ENCODE results near the gene KIF1B. TPM values are rescaled to one million over a fixed set of nuclear protein-coding genes. Genes with fewer than 3 reads are reported as not detected.
"Not testable (repeated sequence)": the region's sequence is repeated elsewhere in the genome, so short reads cannot be mapped to it uniquely, and the experiment has no call there.

KIF1B gene
- total RNA-seq, 1 experiment from 2014 or later: 28.1 TPM

- Histone ChIP-seq H3K4me2 (ENCODE audit: low read length) (no peak overlapping the region), H3K27me3 (ENCODE audit: insufficient read depth, low read length) (no peaks in the 10 kb centered on the region), H3K36me3 (ENCODE audit: control insufficient read depth in 1 of 2, insufficient read depth in 2 of 2, low read length in 2 of 2) (peaks cover 0 to 2% of the 10 kb centered on the region in 2 experiments; a peak in 1 of 4 replicates), H3K27ac (ENCODE audit: low read depth, low read length) (no peak overlapping the region), H3K9ac (ENCODE audit: low read length) (no peak overlapping the region), H3K4me3 (replicated peaks in 1 of 2; ENCODE audit: low read depth in 1 of 2, low read length in 2 of 2) (no peak overlapping the region), H3K9me2 (ENCODE audit: insufficient read depth) (no peaks in the 10 kb centered on the region; the same call in 1 of the 2 replicates), H3K4me1 (ENCODE audit: control insufficient read depth in 1 of 2, insufficient read depth in 2 of 2, low read length in 2 of 2) (peaks cover 5 to 11% of the 10 kb centered on the region in 2 experiments), H4K20me1 (ENCODE audit: insufficient read depth) (peaks cover 4% of the 10 kb centered on the region; the same call in 1 of the 2 replicates), H2AFZ (ENCODE audit: low read depth, low read length, poor library complexity, severe bottlenecking) (no peak overlapping the region), H3K79me2 (ENCODE audit: insufficient read depth, low read length) (peaks cover 14% of the 10 kb centered on the region), H3K9me3 (ENCODE audit: control insufficient read depth in 1 of 2, insufficient read depth in 1 of 2, low read depth in 1 of 2, low read length in 2 of 2) (no peaks in the 10 kb centered on the region)
- TF ChIP-seq CTCF (IDR thresholded peaks at IDR 0.05 in 2 of 3, conservative IDR thresholded peaks at IDR 0.05 in 1 of 3; ENCODE audit: borderline replicate concordance in 1 of 3, insufficient read depth in 1 of 3, low read depth in 2 of 3, low read length in 2 of 3) (no peak), CBX3 (IDR thresholded peaks at IDR 0.05; ENCODE audit: low read depth) (no peak), SIN3A (IDR thresholded peaks at IDR 0.05; ENCODE audit: low read depth) (no peak), ZBTB33 (IDR thresholded peaks at IDR 0.05; ENCODE audit: extremely low read depth, insufficient replicate concordance, low read length) (no peak), ELF1 (IDR thresholded peaks at IDR 0.05; ENCODE audit: borderline replicate concordance, low read depth) (no peak), ZNF274 (IDR thresholded peaks at IDR 0.05; ENCODE audit: low read depth, low read length) (no peak), POLR2A (IDR thresholded peaks at IDR 0.05; ENCODE audit: borderline replicate concordance, extremely low read depth, insufficient read depth, insufficient read length) (no peak), RAD21 (IDR thresholded peaks at IDR 0.05; ENCODE audit: low read depth) (no peak), SP1 (IDR thresholded peaks at IDR 0.05; ENCODE audit: low read depth) (no peak), YY1 (IDR thresholded peaks at IDR 0.05; ENCODE audit: extremely low read depth, insufficient replicate concordance, low read depth, low read length) (no peak), EGR1 (IDR thresholded peaks at IDR 0.05; ENCODE audit: low read depth) (no peak), ZFX (IDR thresholded peaks at IDR 0.05) (no peak), SRF (IDR thresholded peaks at IDR 0.05; ENCODE audit: low read depth) (no peak), ATF3 (IDR thresholded peaks at IDR 0.05) (no peak), EZH2phosphoT487 (IDR thresholded peaks at IDR 0.05; ENCODE audit: borderline replicate concordance) (no peak), MAX (IDR thresholded peaks at IDR 0.05) (no peak), JUND (IDR thresholded peaks at IDR 0.05) (no peak), EZH2 (IDR thresholded peaks at IDR 0.05) (no peak)
- no peak for ATAC-seq
- RAD21 ChIA-PET (ENCODE audit: low non-redundant PET in 1 of 2, low total read pairs in 2 of 2, uncharacterized antibody in 2 of 2, unreplicated experiment in 2 of 2): no interaction called here
- CTCF ChIA-PET: no interaction called here
- POLR2A ChIA-PET: no interaction called here
- intact Hi-C loops (cut with micrococcal nuclease): no loop called here
- DNase-seq (ENCODE audit: low read depth, low spot score): no peak
- no TSS peak for BruUV-seq (replicated peaks)
Observed at GRCh38 chr1:10257851-10258250, 47.5 kb downstream of the KIF1B start.

- H3K4me2 ChIP-seq (ENCODE audit: low read length); H3K4me3 ChIP-seq (replicated peaks in 1 of 2; ENCODE audit: low read depth in 1 of 2, low read length in 2 of 2); H3K27me3 ChIP-seq (ENCODE audit: insufficient read depth, low read length); H4K20me1 ChIP-seq (ENCODE audit: insufficient read depth); H3K9me3 ChIP-seq (ENCODE audit: control insufficient read depth in 1 of 2, insufficient read depth in 1 of 2, low read depth in 1 of 2, low read length in 2 of 2); BruUV-seq (replicated peaks); ATAC-seq; H3K79me2 ChIP-seq (ENCODE audit: insufficient read depth, low read length); H3K36me3 ChIP-seq (ENCODE audit: control insufficient read depth in 1 of 2, insufficient read depth in 2 of 2, low read length in 2 of 2); DNase-seq (ENCODE audit: low read depth, low spot score); POLR2A ChIA-PET; H3K9me2 ChIP-seq (ENCODE audit: insufficient read depth); H3K27ac ChIP-seq (ENCODE audit: low read depth, low read length); H3K4me1 ChIP-seq (ENCODE audit: control insufficient read depth in 1 of 2, insufficient read depth in 2 of 2, low read length in 2 of 2); H2AFZ ChIP-seq (ENCODE audit: low read depth, low read length, poor library complexity, severe bottlenecking); H3K9ac ChIP-seq (ENCODE audit: low read length); RAD21 ChIA-PET (ENCODE audit: low non-redundant PET in 1 of 2, low total read pairs in 2 of 2, uncharacterized antibody in 2 of 2, unreplicated experiment in 2 of 2); intact Hi-C loops (cut with micrococcal nuclease): not testable (repeated sequence)
- CTCF ChIA-PET: interaction anchor here (0.9 kb wide), 1 partner anchor 50 kb away, joined by 3 read pairs; the partner anchor contains the start of gene KIF1B
Observed at GRCh38 chr1:10259547-10259946, 49.2 kb downstream of the KIF1B start.

Data from HCT116 (cell line).